ENCODE results near the gene APOL6.
"Not testable (repeated sequence)": the region's sequence is repeated elsewhere in the genome, so short reads cannot be mapped to it uniquely, and the experiment has no call there.

Gene APOL6

GRCh38 chr22:35663371-35663770, 15.1 kb downstream of the APOL6 start:
- Histone ChIP-seq H3K27me3 (replicated peaks; ENCODE audit: control insufficient read depth, insufficient read depth, low read length) (no peaks in the 10 kb centered on the region), H3K9me3 (ENCODE audit: control insufficient read depth, low read length) (peaks cover 12% of the 10 kb centered on the region), H3K4me3 (ENCODE audit: low read length) (peak overlapping the region; percentile 74), H3K4me1 (ENCODE audit: control insufficient read depth, insufficient read depth, low read length) (peaks cover 37% of the 10 kb centered on the region), H3K36me3 (ENCODE audit: control insufficient read depth, insufficient read depth, low read length, severe bottlenecking) (peaks cover 76% of the 10 kb centered on the region), H3K9ac (ENCODE audit: low read length) (peak overlapping the region; percentile 79)
- peak; percentile 43 for DNase-seq (ENCODE audit: low read depth)

- DNase-seq (ENCODE audit: low read depth) = no peak
- Histone ChIP-seq H3K9ac (ENCODE audit: low read length) (no peak overlapping the region), H3K4me1 (ENCODE audit: control insufficient read depth, insufficient read depth, low read length) (peaks cover 37% of the 10 kb centered on the region), H3K36me3 (ENCODE audit: control insufficient read depth, insufficient read depth, low read length, severe bottlenecking) (peaks cover 59% of the 10 kb centered on the region), H3K9me3 (ENCODE audit: control insufficient read depth, low read length) (peaks cover 12% of the 10 kb centered on the region), H3K27me3 (replicated peaks; ENCODE audit: control insufficient read depth, insufficient read depth, low read length) (no peaks in the 10 kb centered on the region), H3K4me3 (ENCODE audit: low read length) (no peak overlapping the region)
Observed at GRCh38 chr22:35664955-35665587, 16.8 kb downstream of the APOL6 start.

- Histone ChIP-seq H3K4me1 (ENCODE audit: control insufficient read depth, insufficient read depth, low read length) (peaks cover 24% of the 10 kb centered on the region), H3K36me3 (ENCODE audit: control insufficient read depth, insufficient read depth, low read length, severe bottlenecking) (peaks cover 43% of the 10 kb centered on the region), H3K9me3 (ENCODE audit: control insufficient read depth, low read length) (peaks cover 12% of the 10 kb centered on the region)
- not testable (repeated sequence) for H3K4me3 ChIP-seq (ENCODE audit: low read length); DNase-seq (ENCODE audit: low read depth); H3K9ac ChIP-seq (ENCODE audit: low read length); H3K27me3 ChIP-seq (replicated peaks; ENCODE audit: control insufficient read depth, insufficient read depth, low read length)
Observed at GRCh38 chr22:35666699-35667098, 18.5 kb downstream of the APOL6 start.

GRCh38 chr22:35674335-35674734, 26.1 kb downstream of the APOL6 start:
- Histone ChIP-seq H3K36me3 (ENCODE audit: control insufficient read depth, insufficient read depth, low read length, severe bottlenecking) (no peaks in the 10 kb centered on the region), H3K9ac (ENCODE audit: low read length) (no peak overlapping the region), H3K27me3 (replicated peaks; ENCODE audit: control insufficient read depth, insufficient read depth, low read length) (no peaks in the 10 kb centered on the region), H3K4me1 (ENCODE audit: control insufficient read depth, insufficient read depth, low read length) (no peaks in the 10 kb centered on the region), H3K9me3 (ENCODE audit: control insufficient read depth, low read length) (peaks cover 6% of the 10 kb centered on the region), H3K4me3 (ENCODE audit: low read length) (no peak overlapping the region)
- DNase-seq (ENCODE audit: low read depth) = no peak

- DNase-seq (ENCODE audit: low read depth); H3K4me1 ChIP-seq (ENCODE audit: control insufficient read depth, insufficient read depth, low read length); H3K36me3 ChIP-seq (ENCODE audit: control insufficient read depth, insufficient read depth, low read length, severe bottlenecking); H3K27me3 ChIP-seq (replicated peaks; ENCODE audit: control insufficient read depth, insufficient read depth, low read length); H3K9me3 ChIP-seq (ENCODE audit: control insufficient read depth, low read length); H3K4me3 ChIP-seq (ENCODE audit: low read length); H3K9ac ChIP-seq (ENCODE audit: low read length): not testable (repeated sequence)
Observed at GRCh38 chr22:35676065-35676464, 27.8 kb downstream of the APOL6 start.

- Histone ChIP-seq H3K4me3 (ENCODE audit: low read length) (no peak overlapping the region), H3K36me3 (ENCODE audit: control insufficient read depth, insufficient read depth, low read length, severe bottlenecking) (no peaks in the 10 kb centered on the region), H3K27me3 (replicated peaks; ENCODE audit: control insufficient read depth, insufficient read depth, low read length) (no peaks in the 10 kb centered on the region), H3K9me3 (ENCODE audit: control insufficient read depth, low read length) (peaks cover 6% of the 10 kb centered on the region), H3K4me1 (ENCODE audit: control insufficient read depth, insufficient read depth, low read length) (no peaks in the 10 kb centered on the region), H3K9ac (ENCODE audit: low read length) (no peak overlapping the region)
- no peak for DNase-seq (ENCODE audit: low read depth)
Observed at GRCh38 chr22:35677460-35678187, 29.4 kb downstream of the APOL6 start.

- Histone ChIP-seq H3K36me3 (ENCODE audit: control insufficient read depth, insufficient read depth, low read length, severe bottlenecking) (no peaks in the 10 kb centered on the region), H3K27me3 (replicated peaks; ENCODE audit: control insufficient read depth, insufficient read depth, low read length) (no peaks in the 10 kb centered on the region), H3K4me3 (ENCODE audit: low read length) (no peak overlapping the region), H3K9ac (ENCODE audit: low read length) (no peak overlapping the region), H3K9me3 (ENCODE audit: control insufficient read depth, low read length) (peaks cover 6% of the 10 kb centered on the region), H3K4me1 (ENCODE audit: control insufficient read depth, insufficient read depth, low read length) (no peaks in the 10 kb centered on the region)
- DNase-seq (ENCODE audit: low read depth) = no peak
Observed at GRCh38 chr22:35678836-35679235, 30.6 kb downstream of the APOL6 start.

GRCh38 chr22:35679492-35679891, 31.2 kb downstream of the APOL6 start:
- not testable (repeated sequence) for DNase-seq (ENCODE audit: low read depth); H3K9ac ChIP-seq (ENCODE audit: low read length); H3K27me3 ChIP-seq (replicated peaks; ENCODE audit: control insufficient read depth, insufficient read depth, low read length); H3K36me3 ChIP-seq (ENCODE audit: control insufficient read depth, insufficient read depth, low read length, severe bottlenecking); H3K9me3 ChIP-seq (ENCODE audit: control insufficient read depth, low read length); H3K4me3 ChIP-seq (ENCODE audit: low read length); H3K4me1 ChIP-seq (ENCODE audit: control insufficient read depth, insufficient read depth, low read length)

- Histone ChIP-seq H3K9ac (ENCODE audit: low read length) (no peak overlapping the region), H3K36me3 (ENCODE audit: control insufficient read depth, insufficient read depth, low read length, severe bottlenecking) (no peaks in the 10 kb centered on the region), H3K4me3 (ENCODE audit: low read length) (no peak overlapping the region), H3K9me3 (ENCODE audit: control insufficient read depth, low read length) (no peaks in the 10 kb centered on the region), H3K27me3 (replicated peaks; ENCODE audit: control insufficient read depth, insufficient read depth, low read length) (no peaks in the 10 kb centered on the region), H3K4me1 (ENCODE audit: control insufficient read depth, insufficient read depth, low read length) (peaks cover 3% of the 10 kb centered on the region)
- DNase-seq (ENCODE audit: low read depth) = no peak
Observed at GRCh38 chr22:35681454-35682052, 33.3 kb downstream of the APOL6 start.

GRCh38 chr22:35683560-35683959, 35.3 kb downstream of the APOL6 start:
- no peaks in the 10 kb centered on the region for H3K27me3 ChIP-seq (replicated peaks; ENCODE audit: control insufficient read depth, insufficient read depth, low read length)
- H3K4me1 ChIP-seq (ENCODE audit: control insufficient read depth, insufficient read depth, low read length) = peaks cover 3% of the 10 kb centered on the region
- H3K9ac ChIP-seq (ENCODE audit: low read length) = no peak overlapping the region
- H3K36me3 ChIP-seq (ENCODE audit: control insufficient read depth, insufficient read depth, low read length, severe bottlenecking) = no peaks in the 10 kb centered on the region
- DNase-seq (ENCODE audit: low read depth) = no peak
- no peak overlapping the region for H3K4me3 ChIP-seq (ENCODE audit: low read length)
- no peaks in the 10 kb centered on the region for H3K9me3 ChIP-seq (ENCODE audit: control insufficient read depth, low read length)

GRCh38 chr22:35684270-35684700, 36.0 kb downstream of the APOL6 start:
- peak; percentile 53 for DNase-seq (ENCODE audit: low read depth)
- no peak overlapping the region for H3K9ac ChIP-seq (ENCODE audit: low read length)
- H3K27me3 ChIP-seq (replicated peaks; ENCODE audit: control insufficient read depth, insufficient read depth, low read length) = no peaks in the 10 kb centered on the region
- H3K4me1 ChIP-seq (ENCODE audit: control insufficient read depth, insufficient read depth, low read length) = peaks cover 3% of the 10 kb centered on the region
- no peaks in the 10 kb centered on the region for H3K36me3 ChIP-seq (ENCODE audit: control insufficient read depth, insufficient read depth, low read length, severe bottlenecking)
- H3K9me3 ChIP-seq (ENCODE audit: control insufficient read depth, low read length) = no peaks in the 10 kb centered on the region
- H3K4me3 ChIP-seq (ENCODE audit: low read length) = no peak overlapping the region
